Transverse colon (tissue), 3 donors: Measurements from ENCODE around the gene CARD6.

Experiments
- POLR2A ChIP-seq: fragments of 450-650 bp; IDR thresholded peaks from one replicate; pipeline ENCODE4 v1.6.1; 2016; ENCODE audit warnings: antibody characterized with exemption, mild to moderate bottlenecking, moderate library complexity
- TF ChIP-seq, protein P1 (sequence below), 5 experiments: fragments of 200-600 bp in 3 of 5; fragments of 450-650 bp in 2 of 5; sonication (generic) in 3 of 5; IDR thresholded peaks; 1 replicate in 2 of 5; 2 replicates in 3 of 5; pipeline ENCODE4 v1.5.1; 2016 to 2017; ENCODE audit warnings: antibody characterized with exemption in 5 of 5, inconsistent platforms in 3 of 5, mild to moderate bottlenecking in 2 of 5, moderate library complexity in 1 of 5

DNA sequence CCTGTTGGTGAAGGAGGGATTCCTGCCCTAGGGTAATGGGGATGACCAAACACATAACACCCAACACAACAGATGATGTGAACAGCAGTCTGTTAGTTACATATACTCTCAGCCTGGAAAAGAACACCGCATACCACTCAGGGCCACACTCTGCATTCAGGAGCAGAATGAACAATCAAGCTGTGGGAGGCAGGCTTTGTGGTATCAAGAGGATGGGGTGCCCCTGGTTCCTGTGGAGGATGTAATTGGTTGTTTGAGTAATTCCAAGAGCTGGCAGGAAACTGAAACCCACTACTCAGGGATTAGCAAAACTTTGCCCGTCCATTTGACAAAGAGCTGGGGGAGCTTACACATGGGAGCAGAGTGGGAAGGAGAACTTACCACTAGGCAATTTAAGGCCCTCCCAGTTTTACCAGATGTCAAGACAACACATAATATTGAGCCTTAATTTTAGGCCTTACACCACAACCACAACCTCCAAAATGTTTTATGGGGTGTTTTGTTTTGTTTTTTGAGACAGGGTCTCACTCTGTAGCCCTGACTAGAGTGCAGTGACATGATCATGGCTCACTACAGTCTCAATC lies 27.4 kb upstream of the CARD6 start:
- TF ChIP-seq POLR2A = no peak
- TF ChIP-seq, protein P1, sequence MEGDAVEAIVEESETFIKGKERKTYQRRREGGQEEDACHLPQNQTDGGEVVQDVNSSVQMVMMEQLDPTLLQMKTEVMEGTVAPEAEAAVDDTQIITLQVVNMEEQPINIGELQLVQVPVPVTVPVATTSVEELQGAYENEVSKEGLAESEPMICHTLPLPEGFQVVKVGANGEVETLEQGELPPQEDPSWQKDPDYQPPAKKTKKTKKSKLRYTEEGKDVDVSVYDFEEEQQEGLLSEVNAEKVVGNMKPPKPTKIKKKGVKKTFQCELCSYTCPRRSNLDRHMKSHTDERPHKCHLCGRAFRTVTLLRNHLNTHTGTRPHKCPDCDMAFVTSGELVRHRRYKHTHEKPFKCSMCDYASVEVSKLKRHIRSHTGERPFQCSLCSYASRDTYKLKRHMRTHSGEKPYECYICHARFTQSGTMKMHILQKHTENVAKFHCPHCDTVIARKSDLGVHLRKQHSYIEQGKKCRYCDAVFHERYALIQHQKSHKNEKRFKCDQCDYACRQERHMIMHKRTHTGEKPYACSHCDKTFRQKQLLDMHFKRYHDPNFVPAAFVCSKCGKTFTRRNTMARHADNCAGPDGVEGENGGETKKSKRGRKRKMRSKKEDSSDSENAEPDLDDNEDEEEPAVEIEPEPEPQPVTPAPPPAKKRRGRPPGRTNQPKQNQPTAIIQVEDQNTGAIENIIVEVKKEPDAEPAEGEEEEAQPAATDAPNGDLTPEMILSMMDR (IDR thresholded peaks at IDR 0.05) = no peak
